Measurements from ENCODE around the gene PSMA5.
"Not testable (repeated sequence)": the region's sequence is repeated elsewhere in the genome, so short reads cannot be mapped to it uniquely, and the experiment has no call there.

Gene PSMA5

GRCh38 chr1:109392037-109392787 lies 34.0 kb downstream of the PSMA5 start:
- no peak for DNase-seq

DNA sequence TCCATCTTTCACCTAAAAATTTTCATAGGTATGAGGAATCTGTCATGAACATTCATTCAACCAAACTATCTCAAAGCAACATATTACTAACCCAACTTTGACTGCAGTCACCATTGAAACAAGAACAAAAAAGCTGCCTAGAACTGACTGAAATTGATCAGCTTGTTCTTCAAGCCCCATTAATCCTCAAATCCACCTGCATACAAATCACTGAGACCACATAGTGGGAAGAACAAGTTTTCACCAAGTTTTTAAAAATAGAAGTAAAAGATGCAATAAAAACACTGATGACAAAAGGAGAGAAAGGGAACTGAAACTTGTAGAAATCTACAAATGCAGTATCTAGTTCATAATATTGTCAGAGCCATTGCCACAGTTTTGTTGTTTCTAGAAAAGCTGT lies 34.6 kb downstream of the PSMA5 start:
- no peak for DNase-seq

GRCh38 chr1:109391157-109391556 lies 35.1 kb downstream of the PSMA5 start:
- no peak for DNase-seq

DNA sequence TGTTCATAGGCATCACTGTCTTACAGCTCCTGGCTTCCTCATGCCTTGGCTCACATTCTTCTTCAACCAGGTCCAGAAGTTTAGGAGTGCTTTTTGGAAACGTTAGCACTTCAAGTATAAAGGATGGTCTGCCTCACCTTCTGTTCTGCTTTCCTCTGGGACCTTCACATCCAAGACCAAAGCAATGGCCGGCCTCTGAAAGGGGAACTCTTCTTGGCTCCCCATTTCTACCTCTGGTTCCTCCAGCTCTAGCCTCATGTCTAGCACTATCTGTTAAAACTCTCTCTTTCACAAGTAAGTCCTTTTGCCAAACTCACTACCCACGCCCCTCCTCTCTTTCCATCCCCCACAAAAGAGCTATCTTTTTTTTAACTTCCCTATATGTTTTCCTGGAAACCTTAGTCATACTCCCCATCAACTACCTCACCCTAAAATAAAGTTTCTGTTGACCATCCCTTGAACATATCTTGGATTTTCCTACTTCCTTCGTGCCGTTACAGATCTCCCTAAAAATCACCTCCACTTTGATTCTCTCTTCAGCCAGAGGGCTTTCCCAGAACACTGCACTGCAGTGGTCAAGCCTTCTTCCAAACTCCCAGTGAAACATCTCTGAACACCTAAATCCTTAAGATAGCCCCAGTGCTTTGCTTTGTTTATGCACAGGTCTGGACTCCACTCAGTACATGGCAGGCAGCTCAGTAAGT lies 36.5 kb downstream of the PSMA5 start:
- no peak for DNase-seq

DNA sequence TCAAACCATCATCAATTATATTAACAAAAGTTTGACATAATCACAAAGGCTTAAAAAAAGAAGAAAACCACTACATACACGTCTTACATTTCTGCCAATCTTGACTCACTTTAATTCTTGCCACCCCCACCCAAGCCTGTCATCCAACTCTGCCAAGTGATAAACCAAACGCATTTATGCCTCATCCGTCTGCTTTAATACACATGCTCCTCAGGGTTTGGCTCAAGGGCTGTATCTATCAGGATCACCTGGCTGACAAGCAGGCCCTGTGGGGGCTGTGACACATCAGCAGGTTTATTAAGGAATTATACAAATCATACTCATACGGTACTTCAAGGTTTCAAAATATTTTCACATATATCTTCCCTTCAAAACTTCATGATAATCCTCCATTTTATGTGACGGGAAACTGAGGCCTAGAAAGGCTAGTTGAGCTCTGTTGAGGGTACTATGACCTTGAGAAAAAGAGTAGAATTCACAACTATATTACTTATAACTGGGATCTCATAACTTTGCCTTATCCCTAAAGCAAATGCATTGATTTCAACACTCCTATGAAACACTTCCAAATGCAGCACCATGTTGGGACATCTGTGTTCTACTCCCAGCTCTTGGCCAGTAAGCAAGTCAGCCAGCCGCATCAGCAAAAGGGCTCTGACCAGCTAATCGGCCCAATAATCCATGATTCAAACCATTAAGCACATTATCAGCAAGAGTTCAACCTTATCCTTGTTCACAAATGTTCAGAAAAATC lies 37.2 kb downstream of the PSMA5 start:
- no peak for DNase-seq

GRCh38 chr1:109388208-109388711 lies 38.0 kb downstream of the PSMA5 start:
- no peak for DNase-seq

DNA sequence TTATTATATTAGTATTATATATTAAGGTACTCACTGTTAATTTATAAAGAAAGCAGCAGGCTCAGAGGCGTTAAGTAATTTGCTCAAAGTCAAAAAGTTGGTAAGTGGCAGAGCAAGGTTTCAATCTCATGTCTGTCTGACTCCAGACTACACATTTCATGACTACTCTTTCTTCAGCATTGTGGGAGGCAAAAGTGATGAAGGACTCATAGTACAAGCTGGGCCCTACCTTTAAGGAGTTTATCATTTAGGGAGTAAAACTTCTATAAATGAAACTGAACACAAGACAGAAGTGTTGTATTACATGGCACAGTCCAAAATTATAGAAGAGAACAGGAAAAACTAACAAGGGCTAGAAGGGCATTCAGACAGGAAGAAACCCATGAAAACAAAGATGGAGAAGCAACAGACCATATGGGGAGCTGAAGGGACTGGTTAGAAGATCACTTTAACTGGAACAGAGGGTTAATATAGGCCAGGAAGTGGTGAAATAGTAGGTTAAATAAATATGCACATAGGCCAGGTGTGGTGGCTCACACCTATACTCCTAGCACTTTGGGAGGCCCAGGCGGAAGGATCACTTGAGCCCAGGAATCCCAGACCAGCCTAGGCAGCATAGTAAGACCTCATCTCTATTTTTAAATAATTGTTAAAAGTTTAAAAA lies 40.1 kb downstream of the PSMA5 start:
- no peak for DNase-seq

GRCh38 chr1:109385417-109385816 lies 40.8 kb downstream of the PSMA5 start:
- peak; percentile 3 for DNase-seq

GRCh38 chr1:109383854-109384253 lies 42.4 kb downstream of the PSMA5 start:
- DNase-seq = no peak

DNA sequence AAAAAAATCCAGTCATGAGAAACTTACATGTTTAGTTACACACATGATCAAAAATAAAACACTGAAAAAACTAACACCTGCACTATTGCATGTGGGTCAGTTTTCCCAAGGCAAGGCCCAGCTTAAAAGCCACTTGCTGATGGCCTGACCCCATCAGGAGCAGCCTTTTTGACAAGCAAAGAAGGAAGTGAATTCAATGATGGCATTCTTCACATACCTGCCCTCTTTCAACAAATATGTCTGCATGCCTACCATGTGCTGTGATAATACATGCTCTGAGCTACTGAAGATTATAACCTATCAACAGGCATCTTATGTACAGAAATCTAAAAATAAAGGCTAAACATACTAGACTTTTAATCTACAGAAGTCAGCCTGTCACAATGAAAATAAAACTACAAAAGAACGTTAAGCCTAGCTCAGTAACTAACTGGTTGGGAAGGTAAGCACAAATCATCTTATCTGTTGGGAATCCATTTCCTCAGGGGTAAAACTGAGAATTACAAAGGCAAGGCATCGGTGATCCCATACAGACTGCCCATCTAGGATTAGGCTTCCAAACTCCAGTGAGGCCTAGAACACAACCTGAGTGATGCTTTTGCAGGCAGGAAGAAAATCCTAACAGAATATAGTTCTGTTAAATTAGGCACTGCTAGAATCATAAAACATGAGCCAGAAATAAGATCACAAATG lies 43.0 kb downstream of the PSMA5 start:
- no peak for DNase-seq

DNA sequence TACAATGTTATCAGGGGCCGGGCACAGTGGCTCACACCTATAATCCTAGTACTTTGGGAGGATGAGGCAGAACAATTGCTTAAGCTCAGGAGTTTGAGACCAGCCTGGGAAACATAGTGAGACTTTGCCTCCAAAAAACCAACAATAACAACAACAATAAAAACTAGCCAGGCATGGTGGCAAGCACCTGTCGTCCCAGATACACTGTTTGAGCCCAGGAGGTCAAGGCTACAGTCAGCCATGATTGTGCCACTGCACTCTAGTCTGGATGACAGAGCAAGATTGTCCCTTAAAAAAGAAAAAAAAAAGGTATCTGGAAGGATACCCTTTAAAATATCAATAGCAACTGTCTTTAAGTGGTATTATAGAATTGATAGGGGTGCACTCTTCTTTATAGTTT lies 44.7 kb downstream of the PSMA5 start:
- DNase-seq = no peak

- DNase-seq = no peak
These were observed 46.3 kb downstream of the PSMA5 start for GRCh38 chr1:109379907-109380306.

DNA sequence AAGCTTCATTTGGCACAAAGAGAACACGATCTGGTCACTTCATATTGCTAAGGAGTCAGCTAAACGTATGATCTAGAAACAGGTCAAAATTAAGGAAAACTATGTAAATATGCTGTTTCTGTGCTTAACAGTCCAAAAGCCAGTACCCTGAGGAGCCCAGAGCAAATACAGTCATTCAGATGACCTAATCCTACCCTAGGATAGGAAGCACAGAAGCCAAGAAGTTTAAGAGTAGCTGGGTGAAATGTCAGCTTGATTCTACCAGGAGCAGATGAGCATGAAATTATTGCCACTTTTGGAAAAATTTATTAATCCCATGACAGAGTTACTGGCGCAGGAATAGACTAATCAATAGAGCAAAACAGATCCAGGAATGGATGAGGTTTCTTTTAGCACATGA lies 46.8 kb downstream of the PSMA5 start:
- no peak for DNase-seq

DNA sequence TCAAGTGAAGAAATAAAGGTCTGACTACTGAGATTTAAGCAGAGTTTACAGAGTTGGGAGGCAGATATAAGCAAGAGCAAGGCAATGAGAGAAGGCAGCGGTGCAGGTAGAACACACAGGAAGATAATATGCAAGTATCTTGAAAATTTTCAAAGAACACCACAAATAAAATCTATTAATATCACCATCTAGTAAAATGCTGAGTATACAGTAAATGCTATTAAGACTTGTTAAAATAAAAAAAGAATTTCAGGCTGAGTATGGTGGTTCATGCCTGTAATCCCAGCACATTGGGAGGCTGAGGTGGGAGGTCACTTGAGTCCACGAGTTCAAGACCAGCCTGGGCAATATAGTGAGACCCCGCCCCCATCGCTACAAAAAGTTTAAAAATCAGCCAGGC lies 48.5 kb downstream of the PSMA5 start:
- no peak for DNase-seq

GRCh38 chr1:109373696-109374095 lies 52.6 kb downstream of the PSMA5 start:
- DNase-seq = not testable (repeated sequence)

DNA sequence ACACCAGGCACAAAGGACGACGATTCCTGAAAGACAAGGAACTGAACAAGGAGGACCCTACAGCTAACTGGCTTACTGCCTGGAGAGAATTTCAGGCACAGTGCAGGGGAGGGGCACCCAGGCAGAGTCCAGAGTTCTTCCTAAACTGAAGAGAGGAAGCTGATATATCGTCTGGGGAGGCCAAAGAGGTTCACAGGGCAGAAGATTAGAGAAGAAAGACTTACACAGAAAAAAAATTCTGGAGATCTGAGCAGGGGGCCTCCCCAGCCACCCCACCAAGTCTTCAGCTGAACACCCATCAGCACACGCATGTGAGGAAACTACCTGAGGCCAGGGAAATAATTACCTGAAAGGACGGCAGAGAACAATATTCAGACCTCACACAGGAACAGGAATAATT lies 53.1 kb downstream of the PSMA5 start:
- no peak for DNase-seq

DNA sequence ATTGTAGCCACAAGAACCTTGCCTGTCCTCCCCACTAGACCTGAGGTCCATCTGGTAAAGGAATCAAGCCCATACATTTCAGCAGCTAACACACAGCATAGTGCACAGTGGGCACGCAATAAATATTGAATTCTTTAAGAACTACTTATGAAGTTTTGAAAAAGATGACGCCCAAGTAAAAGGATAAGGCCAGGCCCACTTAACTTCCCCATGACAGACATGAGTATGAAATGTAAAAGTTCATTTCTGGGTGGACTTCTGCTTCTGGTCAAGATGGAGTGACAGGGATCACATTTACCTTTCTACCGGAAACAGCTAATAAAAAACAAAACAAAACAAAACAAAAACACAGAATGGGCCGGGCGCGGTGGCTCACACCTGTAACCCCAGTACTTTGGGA lies 54.0 kb downstream of the PSMA5 start:
- no peak for DNase-seq

GRCh38 chr1:109371341-109371739 lies 54.9 kb downstream of the PSMA5 start:
- DNase-seq = no peak

DNA sequence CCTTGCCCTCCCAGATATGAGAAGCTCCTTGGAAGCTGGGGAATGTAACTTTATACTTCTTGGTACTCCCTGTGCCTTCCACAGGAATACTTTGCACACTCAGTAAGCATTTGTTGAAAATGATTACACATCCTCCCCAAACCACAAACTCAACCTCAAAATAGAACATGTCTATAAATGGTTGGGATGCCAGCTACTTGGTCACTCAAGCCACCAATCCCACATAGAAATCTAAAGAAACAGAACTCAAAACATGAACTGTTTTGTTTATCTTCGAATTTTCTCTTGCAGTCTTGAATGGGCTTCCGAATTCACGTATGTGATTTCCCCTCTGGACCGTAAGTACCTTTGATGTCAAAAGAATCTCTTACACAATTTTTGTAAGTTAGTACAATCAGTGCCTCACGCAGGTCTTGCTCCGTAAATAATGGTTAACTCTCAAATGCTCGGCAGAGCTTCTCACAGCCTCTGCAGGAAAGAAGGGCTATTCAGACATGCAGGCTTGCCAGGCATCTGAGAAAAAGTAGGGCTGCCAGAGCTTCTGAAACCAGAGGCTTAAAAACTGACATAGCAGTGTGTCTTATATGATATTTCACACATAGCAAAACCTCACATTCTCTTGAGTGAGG lies 55.4 kb downstream of the PSMA5 start:
- DNase-seq = no peak

GRCh38 chr1:109369167-109369746 lies 57.0 kb downstream of the PSMA5 start:
- DNase-seq = no peak

DNA sequence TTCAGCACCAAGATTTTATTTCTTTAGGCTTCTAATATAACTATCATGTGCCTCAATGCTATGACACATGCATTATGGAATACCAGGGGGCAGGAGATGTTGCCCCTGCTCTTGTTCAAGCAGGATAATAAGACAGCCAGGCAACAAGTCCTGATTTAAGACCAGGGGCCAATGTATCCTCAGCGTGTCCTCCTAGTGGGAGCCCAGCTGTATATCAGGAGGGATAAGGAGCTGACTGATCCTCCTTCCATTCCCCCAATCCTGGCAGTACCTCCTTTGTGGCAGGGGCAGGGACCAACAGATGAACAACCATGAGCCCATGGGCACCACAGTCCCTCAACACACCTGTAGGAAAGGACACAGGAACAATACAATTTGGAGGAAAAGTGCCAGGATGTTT lies 57.8 kb downstream of the PSMA5 start:
- DNase-seq = no peak

DNA sequence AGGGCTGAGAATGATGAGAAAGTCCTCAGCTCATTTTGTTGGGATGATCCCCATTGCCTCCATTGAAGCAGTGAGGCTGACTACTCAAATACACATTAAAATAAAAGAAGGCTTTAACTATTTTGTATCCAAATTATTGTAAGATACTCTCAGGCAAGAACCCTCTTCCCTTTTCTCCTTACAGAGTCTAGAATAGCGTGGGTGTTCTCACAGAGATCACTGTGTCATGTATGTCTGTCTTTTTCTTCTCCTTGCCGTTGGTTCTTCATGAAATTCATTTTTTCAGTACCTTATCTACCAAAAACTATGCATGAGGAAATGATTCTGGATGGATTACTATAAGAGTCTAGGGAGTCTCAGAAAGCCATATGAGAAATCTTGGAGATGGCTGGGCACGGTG lies 58.6 kb downstream of the PSMA5 start:
- no peak for DNase-seq

All from NCI-H1092 treated with DMSO at 0.1 percent for 48 hours (cell line).